ENCODE measurements around the gene CAPN11.

- TF ChIP-seq CTCF (IDR thresholded peaks at IDR 0.05 in 2 of 3, conservative IDR thresholded peaks at IDR 0.05 in 1 of 3; ENCODE audit: borderline replicate concordance in 1 of 3, insufficient read depth in 1 of 3, low read depth in 2 of 3, low read length in 2 of 3) = no peak
- TF ChIP-seq MAX (IDR thresholded peaks at IDR 0.05) = no peak
- no peak for TF ChIP-seq SRF (IDR thresholded peaks at IDR 0.05; ENCODE audit: low read depth)
- TF ChIP-seq POLR2A (IDR thresholded peaks at IDR 0.05; ENCODE audit: borderline replicate concordance, extremely low read depth, insufficient read depth, insufficient read length) = no peak
- TF ChIP-seq EZH2 (IDR thresholded peaks at IDR 0.05) = no peak
Observed at GRCh38 chr6:44201638-44202303, 43.2 kb downstream of the CAPN11 start.

Measured in HCT116 (cell line).